Neuronal stem cell (in vitro differentiated cells): Measurements from ENCODE around the gene NPPC.
A peak's percentile ranks its signal among the peaks of the same experiment; 100 is the strongest.

Source experiments
- DNase-seq: peaks from one replicate; pipeline ENCODE4 v3.0.0-alpha.2; 2013; ENCODE audit warnings: low spot score
- H2AFZ ChIP-seq: one replicate; pipeline ENCODE4 v1.6.1; 2013; ENCODE audit warnings: mild to moderate bottlenecking, low read length, inconsistent platforms
- H2AK5ac ChIP-seq: 2 replicates; pipeline ENCODE4 v1.6.1; 2013; ENCODE audit warnings: low read depth, mild to moderate bottlenecking, inconsistent platforms, low read length, moderate library complexity, mixed read lengths
- H2BK120ac ChIP-seq: 2 replicates; pipeline ENCODE4 v1.6.1; 2013; ENCODE audit warnings: low read depth, mild to moderate bottlenecking, inconsistent platforms, low read length, moderate library complexity, mixed read lengths
- H2BK12ac ChIP-seq: one replicate; pipeline ENCODE4 v1.6.1; 2013; ENCODE audit warnings: low read length, inconsistent platforms
- H2BK15ac ChIP-seq: 2 replicates; pipeline ENCODE4 v1.6.1; 2013; ENCODE audit warnings: mild to moderate bottlenecking, low read length, inconsistent platforms, mixed read lengths
- H2BK5ac ChIP-seq: one replicate; pipeline ENCODE4 v1.6.1; 2013; ENCODE audit warnings: inconsistent platforms, mild to moderate bottlenecking, low read length, moderate library complexity
- H3K14ac ChIP-seq: one replicate; pipeline ENCODE4 v1.6.1; 2013; ENCODE audit warnings: low read length, inconsistent platforms
- H3K18ac ChIP-seq: 2 replicates; pipeline ENCODE4 v1.6.1; 2013; ENCODE audit warnings: low read length, inconsistent platforms
- H3K23ac ChIP-seq: 2 replicates; pipeline ENCODE4 v1.6.1; 2013; ENCODE audit warnings: low read depth, mild to moderate bottlenecking, mixed read lengths, low read length, inconsistent platforms; ENCODE audit not compliant: poor library complexity
- H3K27ac ChIP-seq: replicated peaks from 3 replicates; pipeline ENCODE4 v1.5.1; 2013; ENCODE audit warnings: low read length, inconsistent platforms
- H3K27me3 ChIP-seq, 3 experiments: 2 replicates each; pipeline ENCODE4 v1.6.1; 2013; ENCODE audit warnings: low read length in 3 of 3, mild to moderate bottlenecking in 2 of 3, inconsistent platforms in 1 of 3, low read depth in 1 of 3, mixed read lengths in 1 of 3, moderate library complexity in 1 of 3; ENCODE audit not compliant: control insufficient read depth in 3 of 3, insufficient read depth in 3 of 3
- H3K36me3 ChIP-seq, 2 donors: replicated peaks in 1 of 2; 2 replicates each; pipeline ENCODE4 v1.6.1; 2013; ENCODE audit warnings: low read length in 2 of 2; ENCODE audit not compliant: control insufficient read depth in 2 of 2, insufficient read depth in 2 of 2
- H3K4ac ChIP-seq: 2 replicates; pipeline ENCODE4 v1.6.1; 2013; ENCODE audit warnings: inconsistent platforms, mild to moderate bottlenecking, low read length, moderate library complexity
- H3K4me1 ChIP-seq, 2 donors: 1 replicate in 1 of 2; 2 replicates in 1 of 2; pipeline ENCODE4 v1.6.1; 2013; ENCODE audit warnings: low read length in 2 of 2, low read depth in 1 of 2; ENCODE audit not compliant: control insufficient read depth in 2 of 2, insufficient read depth in 1 of 2
- H3K4me2 ChIP-seq: one replicate; pipeline ENCODE4 v1.6.1; 2013; ENCODE audit warnings: mild to moderate bottlenecking, low read length, inconsistent platforms; ENCODE audit not compliant: insufficient read depth, poor library complexity, severe bottlenecking
- H3K4me3 ChIP-seq, 2 donors: 2 replicates each; pipeline ENCODE4 v1.5.1; 2013; ENCODE audit warnings: low read length in 2 of 2, mild to moderate bottlenecking in 2 of 2, inconsistent platforms in 1 of 2, moderate library complexity in 1 of 2
- H3K79me1 ChIP-seq: one replicate; pipeline ENCODE4 v1.6.1; 2013; ENCODE audit warnings: low read depth, mild to moderate bottlenecking, inconsistent platforms, low read length, moderate library complexity
- H3K9ac ChIP-seq: one replicate; pipeline ENCODE4 v1.6.1; 2013; ENCODE audit warnings: mild to moderate bottlenecking, low read depth, low read length, inconsistent platforms; ENCODE audit not compliant: poor library complexity
- H3K9me3 ChIP-seq, 2 donors: replicated peaks in 1 of 2; 2 replicates each; pipeline versions ENCODE3 to v1.6.1; 2013; ENCODE audit warnings: low read length in 2 of 2, mild to moderate bottlenecking in 2 of 2, inconsistent platforms in 1 of 2, low read depth in 1 of 2, mixed read lengths in 1 of 2, moderate library complexity in 1 of 2; ENCODE audit not compliant: control insufficient read depth in 2 of 2, insufficient read depth in 1 of 2
- H4K8ac ChIP-seq: one replicate; pipeline ENCODE4 v1.6.1; 2013; ENCODE audit warnings: low read depth, mild to moderate bottlenecking, inconsistent platforms, low read length, moderate library complexity
- H4K91ac ChIP-seq: one replicate; pipeline ENCODE4 v1.6.1; 2013; ENCODE audit warnings: low read length, low read depth, mild to moderate bottlenecking, inconsistent platforms; ENCODE audit not compliant: poor library complexity
- WGBS, 2 donors: extraction: QIAGEN DNeasy Blood & Tissue Kit; methylation state at CpG; one replicate each; pipeline ENCODE4 v1.1.7; 2013; ENCODE audit warnings: missing lambda C conversion rate in 2 of 2, mixed read lengths in 1 of 2; ENCODE audit not compliant: insufficient read length in 2 of 2, insufficient replicate concordance in 1 of 2; ENCODE audit errors: extremely low coverage in 2 of 2; 5-methylcytosine and 5-hydroxymethylcytosine counted together

NPPC gene

DNA sequence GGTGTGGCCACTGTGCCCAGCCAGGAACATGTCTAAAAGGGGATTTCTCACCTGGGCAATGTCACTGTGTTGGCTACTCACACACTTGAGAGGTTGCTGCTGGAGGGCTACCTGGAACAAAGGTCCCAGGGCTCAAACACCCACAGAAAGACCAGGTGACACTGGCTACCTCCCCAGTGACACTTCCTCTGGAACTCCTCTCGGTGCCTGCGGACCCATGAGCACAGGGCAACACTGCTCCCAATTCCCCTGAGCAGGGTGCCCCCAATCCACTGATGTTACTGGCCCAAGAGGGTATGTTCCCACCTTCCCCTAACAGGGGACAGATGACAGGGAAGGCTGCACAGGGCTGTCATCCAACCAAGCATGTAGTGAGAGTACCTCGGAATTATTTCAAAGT is 5.8 kb downstream of the NPPC start:
- no peak overlapping the region for H3K27ac ChIP-seq
- H4K8ac ChIP-seq: no peak overlapping the region
- no peak overlapping the region for H3K9ac ChIP-seq
- no peak overlapping the region for H3K4ac ChIP-seq
- no peak overlapping the region for H2BK12ac ChIP-seq
- H3K4me1 ChIP-seq: peaks cover 3 to 4% of the 10 kb centered on the region in 2 donors
- WGBS, 2 donors: no CpG with 5 or more reads among the region's 3 CpGs
- no peak overlapping the region for H2AFZ ChIP-seq
- no peak overlapping the region for H3K18ac ChIP-seq
- no peaks in the 10 kb centered on the region for H3K36me3 ChIP-seq
- H4K91ac ChIP-seq: no peak overlapping the region
- no peak overlapping the region for H3K4me3 ChIP-seq
- H3K27me3 ChIP-seq: peaks cover 4 to 25% (median 13%) of the 10 kb centered on the region in 3 experiments
- DNase-seq: no peak
- H2AK5ac ChIP-seq: no peak overlapping the region
- no peak overlapping the region for H2BK5ac ChIP-seq
- H2BK120ac ChIP-seq: no peak overlapping the region
- no peak overlapping the region for H3K14ac ChIP-seq
- H2BK15ac ChIP-seq: no peak overlapping the region
- H3K9me3 ChIP-seq: no peaks in the 10 kb centered on the region
- H3K79me1 ChIP-seq: no peaks in the 10 kb centered on the region
- no peak overlapping the region for H3K23ac ChIP-seq
- H3K4me2 ChIP-seq: no peak overlapping the region

GRCh38 chr2:231919341-231920035 is 6.7 kb downstream of the NPPC start:
- Histone ChIP-seq H3K4me1 (peaks cover 0 to 2% of the 10 kb centered on the region in 2 donors), H3K14ac (no peak overlapping the region), H3K23ac (no peak overlapping the region), H3K27ac (no peak overlapping the region), H4K91ac (no peak overlapping the region), H3K79me1 (no peaks in the 10 kb centered on the region), H2BK5ac (no peak overlapping the region), H3K9me3 (no peaks in the 10 kb centered on the region), H3K4ac (no peak overlapping the region), H3K27me3 (peaks cover 1 to 26% (median 5%) of the 10 kb centered on the region in 3 experiments), H2AK5ac (no peak overlapping the region), H3K18ac (no peak overlapping the region), H3K9ac (no peak overlapping the region), H2AFZ (no peak overlapping the region), H3K4me2 (no peak overlapping the region), H4K8ac (no peak overlapping the region), H2BK120ac (no peak overlapping the region), H3K4me3 (no peak overlapping the region), H2BK15ac (no peak overlapping the region), H2BK12ac (no peak overlapping the region), H3K36me3 (no peaks in the 10 kb centered on the region)
- DNase-seq: no peak
- WGBS, 2 donors: no CpG with 5 or more reads among the region's 15 CpGs

DNA sequence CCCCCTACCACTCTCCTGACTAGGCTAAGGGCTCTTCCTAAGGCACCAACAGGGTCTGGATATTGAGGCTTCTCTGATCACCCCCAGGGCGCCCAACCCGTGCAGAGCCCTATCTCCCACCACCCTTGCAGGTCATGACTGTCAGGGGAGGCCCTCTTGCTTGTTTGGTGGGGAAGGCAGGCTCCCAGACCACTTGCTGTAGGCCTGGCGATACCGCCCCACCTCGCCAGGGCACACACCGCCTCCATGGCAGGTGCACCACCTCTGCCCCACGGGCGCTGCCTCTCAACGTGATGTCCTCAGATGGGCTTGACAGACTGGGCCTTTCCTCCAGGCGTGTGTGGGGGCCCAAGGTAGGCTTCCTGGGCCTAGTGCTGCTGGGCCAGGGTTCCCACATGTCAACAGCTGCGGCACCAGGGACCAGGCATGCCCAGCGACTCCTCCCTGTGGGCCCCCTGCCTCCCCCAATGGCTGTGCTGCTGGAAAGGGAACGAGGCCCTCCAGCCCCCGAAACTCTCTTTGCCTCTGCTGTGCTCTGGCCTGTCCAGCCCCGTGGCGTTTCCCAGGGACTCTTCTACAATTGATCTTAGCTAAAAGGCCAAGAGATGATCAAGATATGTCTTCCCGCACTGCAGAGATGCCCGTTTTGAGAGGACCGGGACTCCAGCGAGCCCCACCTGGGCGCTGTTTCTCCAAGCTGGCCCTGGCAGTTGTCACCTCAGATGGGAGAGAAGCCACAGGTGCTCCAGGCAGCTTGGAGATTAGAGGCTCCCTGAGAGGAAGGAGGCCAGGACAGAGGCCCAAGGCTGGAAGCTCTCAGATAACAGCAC is 7.5 kb downstream of the NPPC start:
- peak overlapping the region; percentile 44 for H2AK5ac ChIP-seq
- H2BK12ac ChIP-seq: no peak overlapping the region
- H3K36me3 ChIP-seq: no peaks in the 10 kb centered on the region
- H3K4me1 ChIP-seq: no peaks in the 10 kb centered on the region
- H3K14ac ChIP-seq: no peak overlapping the region
- peaks cover 0 to 20% (median 0%) of the 10 kb centered on the region in 3 experiments for H3K27me3 ChIP-seq
- no peak overlapping the region for H2BK5ac ChIP-seq
- no peak overlapping the region for H3K27ac ChIP-seq
- no peak overlapping the region for H3K4ac ChIP-seq
- no peak overlapping the region for H2AFZ ChIP-seq
- no peaks in the 10 kb centered on the region for H3K9me3 ChIP-seq
- no peak overlapping the region for H3K4me3 ChIP-seq
- H4K8ac ChIP-seq: no peak overlapping the region
- H2BK120ac ChIP-seq: no peak overlapping the region
- peak overlapping the region; percentile 57 for H3K9ac ChIP-seq
- H2BK15ac ChIP-seq: peak overlapping the region; percentile 74
- peak overlapping the region; percentile 37 for H3K18ac ChIP-seq
- peak overlapping the region; percentile 96 for H3K23ac ChIP-seq
- WGBS, 2 donors: no CpG with 5 or more reads among the region's 21 CpGs
- no peaks in the 10 kb centered on the region for H3K79me1 ChIP-seq
- no peak overlapping the region for H3K4me2 ChIP-seq
- no peak for DNase-seq
- no peak overlapping the region for H4K91ac ChIP-seq
